Smooth muscle cell (in vitro differentiated cells): ENCODE data around the gene GPR17. TPM values are rescaled to one million over a fixed set of nuclear protein-coding genes. Genes with fewer than 3 reads are reported as not detected.

ENCODE experiments used
- DNase-seq: peaks from one replicate; lab custom pipeline; 2025; ENCODE audit not compliant: unreplicated experiment; lab: John Stamatoyannopoulos, UW
- H2AFZ ChIP-seq: fragments of 200-600 bp; sonication (generic); 2 replicates; pipeline ENCODE4 v1.6.0; 2016; ENCODE audit warnings: antibody characterized with exemption, low read depth, mild to moderate bottlenecking
- H3F3A ChIP-seq: fragments of 200-600 bp; sonication (generic); 2 replicates; pipeline ENCODE4 v1.6.0; 2017; ENCODE audit warnings: antibody characterized with exemption, low read depth
- H3K27ac ChIP-seq: fragments of 200-600 bp; sonication (generic); 2 replicates; pipeline ENCODE4 v1.5.1; 2016; ENCODE audit warnings: low read depth, mild to moderate bottlenecking
- H3K27me3 ChIP-seq: fragments of 200-600 bp; sonication (generic); 2 replicates; pipeline ENCODE4 v1.6.1; 2016; ENCODE audit warnings: low read depth, mild to moderate bottlenecking
- H3K36me3 ChIP-seq: fragments of 200-600 bp; sonication (generic); 2 replicates; pipeline ENCODE4 v1.5.1; 2016; ENCODE audit warnings: low read depth
- H3K4me1 ChIP-seq: fragments of 200-600 bp; sonication (generic); 2 replicates; pipeline ENCODE4 v1.5.1; 2016; ENCODE audit warnings: low read depth
- H3K4me2 ChIP-seq: fragments of 200-600 bp; sonication (generic); 2 replicates; pipeline ENCODE4 v1.6.0; 2016; ENCODE audit warnings: mild to moderate bottlenecking
- H3K4me3 ChIP-seq: fragments of 200-600 bp; sonication (generic); 2 replicates; pipeline ENCODE4 v1.5.1; 2016; ENCODE audit warnings: mild to moderate bottlenecking
- H3K79me2 ChIP-seq: fragments of 200-600 bp; sonication (generic); 2 replicates; pipeline ENCODE4 v1.6.0; 2016; ENCODE audit warnings: low read depth, mild to moderate bottlenecking
- H3K9ac ChIP-seq: fragments of 200-600 bp; sonication (generic); 2 replicates; pipeline ENCODE4 v1.6.0; 2016; ENCODE audit warnings: low read depth
- H3K9me3 ChIP-seq: fragments of 200-600 bp; sonication (generic); replicated peaks from 2 replicates; pipeline ENCODE4 v1.5.1; 2016; ENCODE audit warnings: low read depth
- H4K20me1 ChIP-seq: fragments of 200-600 bp; sonication (generic); 2 replicates; pipeline ENCODE4 v1.6.0; 2016; ENCODE audit warnings: low read depth
- CTCF ChIP-seq: fragments of 200-600 bp; sonication (generic); IDR thresholded peaks from 2 replicates; pipeline ENCODE4 v1.5.1; 2017; ENCODE audit warnings: borderline replicate concordance, mild to moderate bottlenecking, antibody characterized with exemption; ENCODE audit not compliant: insufficient read depth, poor library complexity, severe bottlenecking
- WGBS: methylation state at CpG from one replicate; pipeline ENCODE4 v1.1.7; 2016; ENCODE audit warnings: low lambda C conversion rate; 5-methylcytosine and 5-hydroxymethylcytosine counted together
- polyA plus RNA-seq: library from polyadenylated mRNA; unstranded; fragments of >200 nt; fragmentation: Nextera tagmentation; extraction: Ambion mirVana; gene quantifications from 2 replicates; pipeline ENCODE4 v1.2.1, GENCODE V29; 2016
- total RNA-seq: library from RNA; depleted of rRNA; stranded (reverse); fragments of >200 nt; gene quantifications from 2 replicates; pipeline ENCODE4 v1.2.3, GENCODE V29; 2014

GPR17 gene
- total and polyA plus RNA-seq, 2 experiments from 2014 or later: not detected

- 97% methylated on average over 6 of the region's 6 CpGs for WGBS
- no peaks in the 10 kb centered on the region for H3K36me3 ChIP-seq
- DNase-seq: no peak
- H2AFZ ChIP-seq: no peak overlapping the region
- no peak overlapping the region for H3K4me3 ChIP-seq
- no peak for TF ChIP-seq CTCF
- no peak overlapping the region for H3K4me2 ChIP-seq
- H3K27me3 ChIP-seq: no peaks in the 10 kb centered on the region
- peaks cover 12% of the 10 kb centered on the region for H3K4me1 ChIP-seq
- H3K9ac ChIP-seq: no peak overlapping the region
- no peaks in the 10 kb centered on the region for H3F3A ChIP-seq
- no peaks in the 10 kb centered on the region for H3K9me3 ChIP-seq
- no peaks in the 10 kb centered on the region for H3K79me2 ChIP-seq
- no peaks in the 10 kb centered on the region for H4K20me1 ChIP-seq
- no peak overlapping the region for H3K27ac ChIP-seq
These were observed 4.8 kb upstream of the GPR17 start for GRCh38 chr2:127641133-127641532.

- H3K27me3 ChIP-seq: no peaks in the 10 kb centered on the region
- H3K79me2 ChIP-seq: no peaks in the 10 kb centered on the region
- 87% methylated on average over 25 of the region's 25 CpGs for WGBS
- no peak for TF ChIP-seq CTCF
- H3K27ac ChIP-seq: no peak overlapping the region
- H3K36me3 ChIP-seq: no peaks in the 10 kb centered on the region
- H3K9ac ChIP-seq: no peak overlapping the region
- H2AFZ ChIP-seq: no peak overlapping the region
- no peak overlapping the region for H3K4me3 ChIP-seq
- peaks cover 12% of the 10 kb centered on the region for H3K4me1 ChIP-seq
- DNase-seq: no peak
- H3K4me2 ChIP-seq: no peak overlapping the region
- no peaks in the 10 kb centered on the region for H3F3A ChIP-seq
- no peaks in the 10 kb centered on the region for H3K9me3 ChIP-seq
- H4K20me1 ChIP-seq: no peaks in the 10 kb centered on the region
These were observed 4.0 kb upstream of the GPR17 start for GRCh38 chr2:127641846-127642507.

- Histone ChIP-seq H3K4me3 (no peak overlapping the region), H3K79me2 (no peaks in the 10 kb centered on the region), H3K9ac (no peak overlapping the region), H3F3A (no peaks in the 10 kb centered on the region), H2AFZ (no peak overlapping the region), H3K27ac (no peak overlapping the region), H3K27me3 (no peaks in the 10 kb centered on the region), H4K20me1 (no peaks in the 10 kb centered on the region), H3K4me2 (no peak overlapping the region), H3K4me1 (peaks cover 5% of the 10 kb centered on the region), H3K9me3 (no peaks in the 10 kb centered on the region), H3K36me3 (no peaks in the 10 kb centered on the region)
- no peak for DNase-seq
- 95% methylated on average over 16 of the region's 17 CpGs for WGBS
- TF ChIP-seq CTCF: no peak
These were observed 3.1 kb upstream of the GPR17 start for GRCh38 chr2:127642706-127643438.
